GM12892 (cell line): ENCODE data around the gene WDR31.

Experiments
- POLR2A ChIP-seq: IDR thresholded peaks from 2 replicates; pipeline ENCODE4 v1.6.1; 2011; ENCODE audit warnings: low read depth, low read length, control low read depth
- POLR2AphosphoS5 ChIP-seq: IDR thresholded peaks from 2 replicates; pipeline ENCODE4 v1.6.1; 2011; ENCODE audit warnings: low read depth, low read length, control low read depth

GRCh38 chr9:113388833-113389232 is 48.8 kb upstream of the WDR31 start:
- TF ChIP-seq POLR2A (no peak), POLR2AphosphoS5 (no peak)
